Suprapubic skin (tissue), 4 donors: ENCODE measurements around the gene ACTN2. TPM values are rescaled to one million over a fixed set of nuclear protein-coding genes. Genes with fewer than 3 reads are reported as not detected.

Experiments used
- DNase-seq, 2 donors: peaks; one replicate each; pipeline ENCODE4 v3.0.0-alpha.2; 2019; ENCODE audit warnings: low spot score in 2 of 2
- H3K27ac ChIP-seq: fragments of 200-600 bp; sonication (generic); one replicate; pipeline ENCODE4 v1.5.1; 2019
- H3K27me3 ChIP-seq: fragments of 200-600 bp; sonication (generic); one replicate; pipeline ENCODE4 v1.5.1; 2019
- H3K36me3 ChIP-seq: fragments of 200-600 bp; sonication (generic); one replicate; pipeline ENCODE4 v1.5.1; 2019
- H3K4me1 ChIP-seq: fragments of 200-600 bp; sonication (generic); one replicate; pipeline ENCODE4 v1.5.1; 2019
- H3K4me3 ChIP-seq: fragments of 200-600 bp; sonication (generic); one replicate; pipeline ENCODE4 v1.5.1; 2019; ENCODE audit warnings: mild to moderate bottlenecking
- H3K9me3 ChIP-seq: fragments of 200-600 bp; sonication (generic); one replicate; pipeline ENCODE4 v1.5.1; 2019
- EP300 ChIP-seq: sonication (generic); formaldehyde crosslinking; IDR thresholded peaks from one replicate; pipeline ENCODE4 v1.6.1; 2017; ENCODE audit warnings: antibody characterized with exemption
- POLR2A ChIP-seq, 2 donors: fragments of 450-650 bp; IDR thresholded peaks; one replicate each; pipeline ENCODE4 v1.6.1; 2017; ENCODE audit warnings: antibody characterized with exemption in 2 of 2, mild to moderate bottlenecking in 2 of 2, moderate library complexity in 2 of 2
- POLR2AphosphoS5 ChIP-seq, 3 donors: sonication (generic); formaldehyde crosslinking; IDR thresholded peaks; one replicate each; pipeline ENCODE4 v1.6.1; 2017; ENCODE audit warnings: antibody characterized with exemption in 3 of 3
- WGBS: methylation state at CpG from one replicate; pipeline ENCODE4 v1.1.5; 2018; 5-methylcytosine and 5-hydroxymethylcytosine counted together
- total RNA-seq, 4 donors: library from RNA; depleted of rRNA; stranded (reverse); fragments of >200 nt; gene quantifications; one replicate each; pipeline ENCODE4 v1.1.0, GENCODE V29; 2016
- TF ChIP-seq, protein P1 (sequence below), 2 donors: fragments of 200-600 bp in 1 of 2; fragments of 450-650 bp in 1 of 2; sonication (generic) in 1 of 2; IDR thresholded peaks; one replicate each; pipeline ENCODE4 v1.5.1; 2016 to 2019; ENCODE audit warnings: antibody characterized with exemption in 2 of 2, mild to moderate bottlenecking in 1 of 2, moderate library complexity in 1 of 2

Gene ACTN2
- total RNA-seq, 4 donors from 2014 or later, result 1.1 TPM; not detected in 3

- peaks cover 12% of the 10 kb centered on the region for H3K27me3 ChIP-seq
- no peak overlapping the region for H3K27ac ChIP-seq
- H3K4me3 ChIP-seq, result no peak overlapping the region
- no peaks in the 10 kb centered on the region for H3K4me1 ChIP-seq
- WGBS, result 41% methylated on average over 2 of the region's 2 CpGs
- H3K9me3 ChIP-seq, result no peaks in the 10 kb centered on the region
- H3K36me3 ChIP-seq, result no peaks in the 10 kb centered on the region
- no peak for TF ChIP-seq EP300
- no peak for DNase-seq
These were observed 99.2 kb downstream of the ACTN2 start for GRCh38 chr1:236785477-236785876.

DNA sequence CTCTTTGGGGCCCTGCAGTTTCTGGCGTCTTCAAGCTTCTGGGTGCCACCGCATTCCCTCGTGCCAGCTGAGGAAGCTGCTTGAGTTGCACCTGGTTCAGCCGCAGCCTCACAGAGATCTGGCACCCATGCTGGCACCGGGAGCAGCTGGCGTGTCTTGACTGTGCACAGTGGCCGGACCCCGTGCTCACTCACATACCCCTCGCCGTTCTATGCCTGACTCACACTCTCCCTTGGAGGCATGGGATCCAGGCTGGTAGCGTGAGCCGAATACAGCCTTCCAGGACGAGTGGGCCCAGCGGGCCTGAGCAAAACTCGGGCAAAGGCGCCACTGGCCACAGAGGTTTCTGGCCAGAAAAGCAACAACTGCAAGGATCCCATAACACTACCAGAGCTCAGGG, 100.2 kb downstream of the ACTN2 start:
- WGBS, result 97% methylated on average over 9 of the region's 16 CpGs
- no peak overlapping the region for H3K4me3 ChIP-seq

GRCh38 chr1:236794585-236795034, 108.3 kb downstream of the ACTN2 start:
- TF ChIP-seq EP300, result no peak
- TF ChIP-seq, protein P1, sequence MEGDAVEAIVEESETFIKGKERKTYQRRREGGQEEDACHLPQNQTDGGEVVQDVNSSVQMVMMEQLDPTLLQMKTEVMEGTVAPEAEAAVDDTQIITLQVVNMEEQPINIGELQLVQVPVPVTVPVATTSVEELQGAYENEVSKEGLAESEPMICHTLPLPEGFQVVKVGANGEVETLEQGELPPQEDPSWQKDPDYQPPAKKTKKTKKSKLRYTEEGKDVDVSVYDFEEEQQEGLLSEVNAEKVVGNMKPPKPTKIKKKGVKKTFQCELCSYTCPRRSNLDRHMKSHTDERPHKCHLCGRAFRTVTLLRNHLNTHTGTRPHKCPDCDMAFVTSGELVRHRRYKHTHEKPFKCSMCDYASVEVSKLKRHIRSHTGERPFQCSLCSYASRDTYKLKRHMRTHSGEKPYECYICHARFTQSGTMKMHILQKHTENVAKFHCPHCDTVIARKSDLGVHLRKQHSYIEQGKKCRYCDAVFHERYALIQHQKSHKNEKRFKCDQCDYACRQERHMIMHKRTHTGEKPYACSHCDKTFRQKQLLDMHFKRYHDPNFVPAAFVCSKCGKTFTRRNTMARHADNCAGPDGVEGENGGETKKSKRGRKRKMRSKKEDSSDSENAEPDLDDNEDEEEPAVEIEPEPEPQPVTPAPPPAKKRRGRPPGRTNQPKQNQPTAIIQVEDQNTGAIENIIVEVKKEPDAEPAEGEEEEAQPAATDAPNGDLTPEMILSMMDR (IDR thresholded peaks at IDR 0.05), result no peak
- TF ChIP-seq POLR2A (IDR thresholded peaks at IDR 0.05), result no peak
- no peak for TF ChIP-seq POLR2AphosphoS5 (IDR thresholded peaks at IDR 0.05)

More for the DNA sequence above, 100.2 kb downstream of the ACTN2 start:
- DNase-seq, result peak in 1 of 2 donors; percentile 80
- H3K9me3 ChIP-seq, result no peaks in the 10 kb centered on the region
- H3K36me3 ChIP-seq, result no peaks in the 10 kb centered on the region
- peaks cover 7% of the 10 kb centered on the region for H3K27me3 ChIP-seq
- TF ChIP-seq EP300 (no peak), POLR2AphosphoS5 (IDR thresholded peaks at IDR 0.05) (no peak), POLR2A (IDR thresholded peaks at IDR 0.05) (no peak)
- TF ChIP-seq, protein P1 (IDR thresholded peaks at IDR 0.05), result no peak
- no peak overlapping the region for H3K27ac ChIP-seq
- H3K4me1 ChIP-seq, result no peaks in the 10 kb centered on the region

GRCh38 chr1:236795035-236795756, 108.9 kb downstream of the ACTN2 start, which contains the start of gene MTR:
Gene MTR, plus strand, starts transcription at chr1:236795292. Its CDS starts 412 bp downstream, at chr1:236795704.
- peaks cover 37% of the 10 kb centered on the region for H3K4me1 ChIP-seq
- TF ChIP-seq POLR2A (IDR thresholded peaks at IDR 0.05) (peak in 1 of 2 donors; percentile 75), POLR2AphosphoS5 (IDR thresholded peaks at IDR 0.05) (peak in 2 of 3 donors; percentile 43 to 72)
- TF ChIP-seq, protein P1 (IDR thresholded peaks at IDR 0.05), result no peak
- H3K9me3 ChIP-seq, result no peaks in the 10 kb centered on the region
- peak within 1 kb of the TSS; percentile 92 for H3K4me3 ChIP-seq
- peak; percentile 99 for DNase-seq
- no peaks in the 10 kb centered on the region for H3K36me3 ChIP-seq
- 0% methylated on average over 8 of the region's 67 CpGs for WGBS
- H3K27ac ChIP-seq, result peak within 1 kb of the TSS; percentile 97
- H3K27me3 ChIP-seq, result no peaks in the 10 kb centered on the region

More at GRCh38 chr1:236794585-236795034, 108.3 kb downstream of the ACTN2 start:
- H3K27ac ChIP-seq, result peak overlapping the region; percentile 97
- WGBS, result 12% methylated on average over 11 of the region's 11 CpGs
- H3K27me3 ChIP-seq, result no peaks in the 10 kb centered on the region
- peaks cover 31% of the 10 kb centered on the region for H3K4me1 ChIP-seq
- H3K36me3 ChIP-seq, result no peaks in the 10 kb centered on the region
- peak overlapping the region; percentile 92 for H3K4me3 ChIP-seq
- H3K9me3 ChIP-seq, result no peaks in the 10 kb centered on the region
- no peak for DNase-seq

GRCh38 chr1:236795757-236796667, 109.7 kb downstream of the ACTN2 start:
- TF ChIP-seq EP300 (no peak), POLR2AphosphoS5 (IDR thresholded peaks at IDR 0.05) (no peak), POLR2A (IDR thresholded peaks at IDR 0.05) (no peak)
- TF ChIP-seq, protein P1 (IDR thresholded peaks at IDR 0.05), result no peak
- WGBS, result 2% methylated on average over 39 of the region's 41 CpGs
- no peak for DNase-seq
- Histone ChIP-seq H3K4me1 (peaks cover 43% of the 10 kb centered on the region), H3K27ac (peak overlapping the region; percentile 97), H3K27me3 (no peaks in the 10 kb centered on the region), H3K9me3 (no peaks in the 10 kb centered on the region), H3K36me3 (no peaks in the 10 kb centered on the region), H3K4me3 (peak overlapping the region; percentile 92)
